DND-41 (cell line): ENCODE data around the gene GYPC.

Experiments
- ATAC-seq: fragments of 200-7000 bp; cut with Tn5 transposase; 3 replicates; pipeline ENCODE4 v1.9.1; 2021; ENCODE audit warnings: low read depth; ENCODE audit not compliant: insufficient read depth
- DNase-seq: peaks from one replicate; pipeline ENCODE4 v3.0.0-alpha.2; 2020
- H2AFZ ChIP-seq: 2 replicates; pipeline ENCODE4 v1.6.0; 2012; ENCODE audit warnings: low read depth, low read length
- H3K27ac ChIP-seq: 2 replicates; pipeline ENCODE4 v1.5.1; 2012; ENCODE audit warnings: low read length, inconsistent platforms
- H3K27me3 ChIP-seq: fragments of 200-600 bp; sonication (generic); 2 replicates; pipeline ENCODE4 v1.6.0; 2012; ENCODE audit warnings: low read length, mild to moderate bottlenecking, inconsistent platforms; ENCODE audit not compliant: insufficient read depth, poor library complexity
- H3K36me3 ChIP-seq: 2 replicates; pipeline ENCODE4 v1.5.1; 2012; ENCODE audit warnings: low read length, inconsistent platforms; ENCODE audit not compliant: insufficient read depth
- H3K4me1 ChIP-seq: 2 replicates; pipeline ENCODE4 v1.5.1; 2012; ENCODE audit warnings: mild to moderate bottlenecking, low read length; ENCODE audit not compliant: insufficient read depth
- H3K4me2 ChIP-seq: 2 replicates; pipeline ENCODE4 v1.6.0; 2012; ENCODE audit warnings: mild to moderate bottlenecking, moderate library complexity, low read length, inconsistent platforms; ENCODE audit not compliant: insufficient read depth
- H3K4me3 ChIP-seq, 2 experiments: fragments of 200-600 bp in 1 of 2; shearing (Covaris generic) in 1 of 2; 2 replicates each; pipeline ENCODE4 v1.5.1; 2012 to 2016; ENCODE audit warnings: inconsistent platforms in 2 of 2, low read length in 2 of 2, mild to moderate bottlenecking in 2 of 2, low read depth in 1 of 2, moderate library complexity in 1 of 2
- H3K79me2 ChIP-seq: 2 replicates; pipeline ENCODE4 v1.6.0; 2012; ENCODE audit warnings: low read length, inconsistent platforms; ENCODE audit not compliant: insufficient read depth
- H3K9ac ChIP-seq: 2 replicates; pipeline ENCODE4 v1.6.0; 2012; ENCODE audit warnings: low read depth, mild to moderate bottlenecking, inconsistent platforms, low read length, moderate library complexity
- H3K9me3 ChIP-seq: 2 replicates; pipeline ENCODE4 v1.5.1; 2012; ENCODE audit warnings: low read length, moderate library complexity, mild to moderate bottlenecking, inconsistent platforms; ENCODE audit not compliant: insufficient read depth, severe bottlenecking
- H4K20me1 ChIP-seq: 2 replicates; pipeline ENCODE4 v1.6.0; 2012; ENCODE audit warnings: low read length; ENCODE audit not compliant: insufficient read depth
- CTCF ChIP-seq: IDR thresholded peaks from 2 replicates; pipeline ENCODE4 v1.5.1; 2012; ENCODE audit warnings: borderline replicate concordance, low read length, moderate library complexity, mild to moderate bottlenecking; ENCODE audit not compliant: poor library complexity, severe bottlenecking; ENCODE audit errors: extremely low read depth
- EZH2 ChIP-seq: IDR thresholded peaks from 3 replicates; pipeline ENCODE4 v1.6.1; 2012; ENCODE audit warnings: borderline replicate concordance, low read depth, mild to moderate bottlenecking, moderate library complexity, low read length, inconsistent platforms; ENCODE audit not compliant: severe bottlenecking

The GYPC gene

GRCh38 chr2:126664234-126664633 lies 8.3 kb downstream of the GYPC start:
- Histone ChIP-seq H4K20me1 (no peaks in the 10 kb centered on the region; the same call in 1 of the 2 replicates), H3K79me2 (no peaks in the 10 kb centered on the region), H3K27ac (no peak overlapping the region), H3K36me3 (no peaks in the 10 kb centered on the region), H3K4me1 (no peaks in the 10 kb centered on the region), H2AFZ (no peak overlapping the region), H3K27me3 (no peaks in the 10 kb centered on the region), H3K4me2 (no peak overlapping the region), H3K9me3 (no peaks in the 10 kb centered on the region), H3K4me3 (no peak overlapping the region), H3K9ac (no peak overlapping the region)
- TF ChIP-seq CTCF = no peak
- TF ChIP-seq EZH2 = no peak
- DNase-seq (no peak), ATAC-seq (peak; percentile 62)

GRCh38 chr2:126664639-126665038 lies 8.7 kb downstream of the GYPC start:
- Histone ChIP-seq H4K20me1 (no peaks in the 10 kb centered on the region; the same call in 1 of the 2 replicates), H3K79me2 (no peaks in the 10 kb centered on the region), H3K4me2 (no peak overlapping the region), H2AFZ (no peak overlapping the region), H3K36me3 (no peaks in the 10 kb centered on the region), H3K4me1 (no peaks in the 10 kb centered on the region), H3K9me3 (no peaks in the 10 kb centered on the region), H3K27ac (no peak overlapping the region), H3K4me3 (no peak overlapping the region), H3K9ac (no peak overlapping the region), H3K27me3 (no peaks in the 10 kb centered on the region)
- ATAC-seq (0 out of 3 replicates have a peak, but pooled peaks have one; percentile 10), DNase-seq (no peak)
- no peak for TF ChIP-seq EZH2
- no peak for TF ChIP-seq CTCF

- no peaks in the 10 kb centered on the region for H3K9me3 ChIP-seq
- H3K4me3 ChIP-seq = no peak overlapping the region
- H3K36me3 ChIP-seq = no peaks in the 10 kb centered on the region
- H3K79me2 ChIP-seq = no peaks in the 10 kb centered on the region
- H2AFZ ChIP-seq = no peak overlapping the region
- no peaks in the 10 kb centered on the region; the same call in 1 of the 2 replicates for H4K20me1 ChIP-seq
- H3K9ac ChIP-seq = no peak overlapping the region
- TF ChIP-seq EZH2 (no peak), CTCF (no peak)
- no peak for ATAC-seq
- DNase-seq = no peak
- no peaks in the 10 kb centered on the region for H3K4me1 ChIP-seq
- H3K4me2 ChIP-seq = no peak overlapping the region
- no peaks in the 10 kb centered on the region for H3K27me3 ChIP-seq
- H3K27ac ChIP-seq = no peak overlapping the region
These were observed 9.5 kb downstream of the GYPC start for GRCh38 chr2:126665483-126665882.

GRCh38 chr2:126668254-126668653 lies 12.3 kb downstream of the GYPC start:
- H3K4me3 ChIP-seq = no peak overlapping the region
- H3K4me2 ChIP-seq = no peak overlapping the region
- H2AFZ ChIP-seq = no peak overlapping the region
- no peaks in the 10 kb centered on the region; the same call in 1 of the 2 replicates for H4K20me1 ChIP-seq
- H3K79me2 ChIP-seq = no peaks in the 10 kb centered on the region
- DNase-seq = no peak
- H3K27me3 ChIP-seq = no peaks in the 10 kb centered on the region
- no peak overlapping the region for H3K9ac ChIP-seq
- H3K36me3 ChIP-seq = no peaks in the 10 kb centered on the region
- ATAC-seq = no peak
- H3K9me3 ChIP-seq = no peaks in the 10 kb centered on the region
- TF ChIP-seq EZH2 = no peak
- no peak overlapping the region for H3K27ac ChIP-seq
- H3K4me1 ChIP-seq = no peaks in the 10 kb centered on the region
